Left hindlimb (tissue), 1 donor: ENCODE results near the gene CCDC85B.
"Not testable (repeated sequence)": the region's sequence is repeated elsewhere in the genome, so short reads cannot be mapped to it uniquely, and the experiment has no call there.

Experiments
- DNase-seq: peaks from one replicate; pipeline ENCODE4 v3.0.0-alpha.2; 2018

CCDC85B gene

DNA sequence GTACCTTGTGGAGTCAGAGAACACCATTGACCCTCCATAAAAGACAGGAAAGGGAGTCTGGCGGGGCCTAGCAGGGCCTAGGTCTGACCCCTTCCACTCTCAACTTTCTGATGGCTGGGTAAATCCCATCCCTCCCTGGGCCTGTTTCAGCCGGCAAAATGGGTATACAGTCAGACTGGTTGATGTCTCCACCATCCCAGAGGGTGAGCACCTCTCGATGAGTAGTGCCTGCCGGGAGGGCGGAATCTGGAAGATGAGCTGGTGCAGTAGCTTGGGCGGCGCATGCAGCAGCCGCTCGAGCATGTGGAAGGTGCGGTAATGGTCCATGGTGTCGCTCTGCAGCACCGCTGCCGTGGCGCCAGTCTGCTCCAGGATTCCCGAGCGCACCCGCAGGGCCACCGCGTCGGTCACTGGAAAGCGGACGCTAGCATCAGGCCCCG lies 2.7 kb upstream of the CCDC85B start:
- DNase-seq, result no peak

DNA sequence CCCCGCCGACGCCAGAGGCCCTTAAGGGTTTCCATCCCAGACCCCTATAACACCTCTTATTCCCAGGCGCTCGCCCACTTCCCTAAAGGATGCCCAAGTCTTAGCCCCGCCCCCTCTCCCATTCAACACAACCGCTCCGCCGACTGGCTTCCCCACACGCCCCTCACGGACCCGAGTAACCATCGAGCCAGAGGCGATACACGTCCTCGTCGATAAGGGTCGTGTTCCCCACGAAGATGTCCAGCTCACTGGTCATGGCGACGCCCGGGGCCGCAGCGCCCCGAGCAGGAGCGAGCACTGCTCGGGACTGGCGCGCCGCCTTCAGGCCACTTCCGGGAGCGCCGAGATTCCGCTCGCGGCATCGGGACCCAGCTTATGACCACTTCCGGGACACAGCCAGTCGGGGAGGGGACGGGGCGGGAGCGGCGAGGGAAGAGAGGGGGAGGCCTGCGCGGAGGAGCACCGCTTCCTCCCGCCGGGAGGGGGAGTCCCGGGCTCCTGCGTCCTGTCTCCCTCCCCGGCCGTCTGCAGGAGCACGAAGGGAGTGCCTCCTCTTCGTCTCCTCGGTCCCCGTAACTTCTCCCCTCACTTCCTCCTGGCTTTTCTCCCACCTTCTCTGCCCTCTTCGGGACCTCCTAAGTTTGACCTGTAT lies 2.2 kb upstream of the CCDC85B start, which contains the start of gene FIBP:
Gene FIBP, minus strand, starts transcription at position 309 of the 652 bp plus-strand sequence. Its CDS starts 53 bp downstream, at position 256.
- peak; percentile 99 for DNase-seq

DNA sequence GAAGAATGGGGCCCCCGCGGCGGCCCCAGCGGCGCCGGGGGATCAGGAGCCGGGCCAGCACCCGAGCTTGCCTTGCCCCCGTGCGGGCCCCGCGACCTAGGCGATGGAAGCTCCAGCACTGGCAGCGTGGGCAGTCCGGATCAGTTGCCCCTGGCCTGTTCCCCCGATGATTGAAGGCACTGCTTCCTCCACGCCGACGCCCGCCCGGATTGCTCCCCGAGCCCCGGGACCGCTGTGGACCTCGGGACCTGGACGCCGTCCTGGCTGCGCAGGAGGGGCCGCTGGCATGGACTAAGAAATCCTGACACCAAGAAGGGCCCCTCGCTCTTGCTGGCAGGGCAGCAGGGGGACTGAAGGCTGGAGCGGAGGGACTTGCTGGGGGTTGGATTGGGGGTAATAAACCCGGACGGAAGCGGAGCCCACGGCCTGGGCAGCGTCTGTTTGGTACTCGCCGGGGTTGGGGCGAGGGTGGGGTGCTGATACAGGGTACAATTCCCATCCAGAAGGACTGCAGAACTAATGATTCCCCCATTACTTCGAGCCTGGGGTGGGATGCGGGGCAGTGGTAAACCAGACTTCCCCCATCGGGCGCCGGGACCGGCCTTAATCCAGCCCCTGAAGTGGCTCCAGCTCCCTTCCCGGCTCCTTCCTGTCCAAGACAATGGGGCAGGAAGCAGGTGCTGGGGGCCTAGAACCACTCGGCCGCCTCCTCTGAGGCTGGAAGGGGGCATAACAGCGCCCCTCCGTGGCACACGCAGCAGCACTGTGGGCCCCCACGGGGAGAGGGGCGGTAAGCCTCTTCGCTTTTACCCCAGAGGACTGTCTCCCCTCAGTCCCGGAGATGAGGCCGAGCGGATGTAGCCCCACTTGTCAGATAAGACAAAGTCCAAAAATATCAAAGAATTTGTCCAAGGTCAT lies 1.0 kb downstream of the CCDC85B start:
- peak; percentile 54 for DNase-seq

DNA sequence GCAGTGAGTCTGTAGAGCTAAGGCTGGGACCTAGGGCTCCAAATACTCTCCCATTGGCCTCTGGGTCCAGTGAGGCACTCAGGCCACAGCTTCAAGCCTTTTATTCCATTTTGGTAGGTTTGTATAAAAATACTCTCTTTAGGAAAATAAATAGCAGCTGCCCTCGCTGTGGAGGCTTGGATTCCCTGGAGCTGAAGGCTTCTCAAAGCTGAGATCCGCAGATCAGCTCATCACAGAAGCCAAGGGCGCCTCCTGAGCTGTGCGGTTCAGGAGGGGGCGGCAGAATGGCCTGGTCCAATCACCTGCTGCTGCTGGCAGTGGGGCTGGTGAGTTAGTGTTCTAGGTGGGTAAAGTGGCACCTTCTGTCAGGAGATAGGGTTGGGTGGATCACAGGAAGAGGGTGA lies 1.7 kb downstream of the CCDC85B start:
- not testable (repeated sequence) for DNase-seq

DNA sequence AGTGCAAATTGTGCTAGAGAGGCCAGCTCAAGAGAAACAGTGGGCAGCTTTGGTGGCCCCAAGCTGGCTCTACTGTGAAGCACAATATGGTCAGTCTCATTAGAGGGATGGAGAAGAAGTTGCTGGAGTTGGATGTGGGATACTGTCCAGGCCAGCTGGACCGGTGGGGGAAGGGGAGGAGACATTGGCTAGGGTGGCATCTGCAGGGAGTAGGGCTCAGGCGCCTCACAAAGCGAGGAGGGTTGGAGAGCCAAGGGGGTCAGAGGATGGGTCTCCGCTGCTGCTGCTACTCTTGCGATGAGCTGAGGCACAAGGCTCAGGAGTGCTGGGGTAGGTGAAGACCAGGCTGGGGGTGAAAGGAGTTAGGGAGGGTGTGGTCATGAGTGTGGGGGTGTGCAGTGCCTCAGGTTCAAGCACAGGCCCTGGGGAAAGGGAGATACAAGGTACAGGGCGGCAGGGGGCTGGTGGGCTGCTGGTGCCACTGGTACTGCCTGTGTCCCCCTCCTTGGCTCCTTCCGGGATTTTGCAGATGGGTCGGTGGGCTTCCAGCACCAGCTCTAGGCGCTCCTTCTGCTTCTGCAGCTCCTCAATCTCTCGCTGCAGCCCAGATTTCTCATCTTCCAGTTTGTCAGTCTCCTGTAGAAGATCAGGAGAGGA lies 2.3 kb downstream of the CCDC85B start:
- peak; percentile 20 for DNase-seq

DNA sequence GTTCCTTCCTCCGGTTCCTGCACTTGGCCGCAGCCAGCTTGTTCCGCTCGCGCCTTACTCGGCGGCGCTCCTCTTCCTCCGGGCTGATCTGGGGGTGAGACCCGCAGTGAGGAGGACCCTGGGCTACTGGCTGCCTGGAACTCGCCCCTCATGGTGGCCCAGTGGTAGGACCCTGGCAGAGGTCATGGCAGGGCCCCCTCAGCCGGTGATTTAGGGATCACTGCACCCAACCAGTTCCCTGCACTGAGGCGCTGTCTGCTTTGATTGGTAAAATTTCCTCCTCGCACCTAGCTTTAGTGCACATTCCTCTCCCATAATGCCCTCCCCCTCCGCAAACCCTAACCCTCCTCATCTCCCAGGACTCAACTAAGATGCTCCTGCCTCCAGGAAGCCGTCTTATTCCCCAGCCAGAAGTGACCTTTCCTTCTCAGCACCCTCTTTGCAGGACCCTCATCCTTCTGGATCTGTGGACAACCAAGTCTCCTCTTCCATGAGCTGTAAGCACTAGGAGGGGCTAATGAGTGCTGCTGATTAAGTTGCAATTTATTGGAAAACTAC lies 3.6 kb downstream of the CCDC85B start:
- DNase-seq, result peak; percentile 34

DNA sequence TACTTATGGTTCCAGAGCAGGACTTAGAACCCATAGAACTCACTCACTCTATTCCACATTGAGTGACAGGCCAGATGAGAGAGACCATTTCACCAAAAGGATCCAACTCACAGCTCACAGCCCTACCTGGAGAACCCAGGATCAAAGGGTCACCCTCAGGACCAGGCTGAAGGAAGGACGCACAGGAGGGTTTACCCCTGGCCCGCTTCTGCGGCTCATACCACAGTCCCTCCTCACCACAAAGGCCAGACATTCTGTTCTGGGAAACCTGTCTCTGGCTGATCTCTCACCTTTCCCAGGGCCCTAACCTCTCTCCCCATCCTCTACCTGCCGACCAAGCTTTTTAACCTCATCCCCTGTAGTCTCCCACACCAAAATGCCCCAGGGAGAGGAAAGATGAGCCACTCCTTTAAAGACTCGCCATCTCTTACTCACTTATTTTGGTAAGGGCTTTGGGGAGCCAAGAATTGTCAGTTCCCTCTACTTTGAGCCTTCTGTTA lies 5.1 kb downstream of the CCDC85B start:
- no peak for DNase-seq

DNA sequence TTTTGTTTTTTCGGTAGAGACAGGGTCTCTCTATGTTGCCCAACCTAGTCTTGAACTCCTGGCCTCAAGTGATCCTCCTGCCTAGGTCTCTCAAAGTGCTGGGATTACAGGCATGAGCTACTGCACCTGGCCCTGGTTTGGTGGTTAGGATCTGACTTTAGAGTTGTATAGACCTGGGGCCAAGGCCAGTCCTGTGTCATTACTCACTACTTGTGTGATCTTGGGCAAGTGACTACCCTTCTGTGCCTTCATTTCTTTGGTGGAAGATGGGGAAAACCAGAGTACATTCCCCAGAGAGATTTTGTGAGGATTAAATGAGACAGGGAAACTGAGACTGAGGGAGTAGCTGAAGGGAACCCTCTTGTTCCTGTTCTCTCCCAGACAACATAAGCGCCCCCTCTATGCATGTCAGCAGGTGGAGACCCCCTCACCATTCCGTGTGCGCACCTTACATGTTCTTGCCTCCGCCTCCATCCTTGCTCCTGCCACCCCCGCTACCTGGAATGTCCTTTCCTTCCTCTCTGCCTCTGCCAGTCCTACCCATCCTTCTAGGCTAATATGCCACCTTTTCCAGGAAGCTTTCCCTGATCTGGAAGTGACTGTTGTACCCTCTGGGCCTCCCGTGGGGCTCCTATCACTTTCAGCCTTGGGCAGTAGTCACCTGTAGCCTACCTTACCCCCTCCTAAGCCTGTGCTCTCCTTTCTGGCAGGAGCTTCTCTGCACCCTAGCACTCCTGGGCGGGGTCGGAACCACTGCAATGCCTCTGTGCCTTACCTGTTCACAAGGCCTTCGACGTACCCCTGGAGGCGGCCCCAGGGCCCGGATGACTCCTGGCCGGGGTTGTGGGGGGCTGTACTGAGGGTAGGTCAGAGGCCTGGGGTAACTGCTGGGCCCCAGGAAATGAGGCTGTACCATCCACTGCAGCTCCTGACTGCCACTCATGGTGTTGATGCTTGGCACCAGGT lies 5.8 kb downstream of the CCDC85B start:
- DNase-seq, result no peak

DNA sequence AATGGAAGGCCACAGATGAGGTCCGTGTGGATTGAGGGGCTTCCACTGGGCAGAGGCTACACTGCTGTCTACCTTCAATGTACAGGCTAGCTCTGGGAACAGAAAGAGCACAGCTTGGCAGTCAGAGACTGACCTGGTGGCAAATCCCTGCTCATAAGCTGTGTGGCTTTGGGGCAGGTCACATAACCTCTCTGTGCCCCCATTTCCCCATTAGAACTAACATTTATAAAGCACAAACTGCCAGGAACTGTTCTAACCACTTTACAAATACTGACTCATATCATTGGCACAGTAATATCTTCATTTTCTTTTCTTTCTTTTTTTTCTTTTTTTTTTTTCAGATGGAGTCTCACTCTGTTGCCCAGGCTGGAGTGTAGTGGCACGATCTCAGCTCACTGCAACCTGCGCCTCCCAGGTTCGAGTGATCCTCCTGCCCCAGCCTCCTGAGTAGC lies 6.6 kb downstream of the CCDC85B start:
- no peak for DNase-seq

DNA sequence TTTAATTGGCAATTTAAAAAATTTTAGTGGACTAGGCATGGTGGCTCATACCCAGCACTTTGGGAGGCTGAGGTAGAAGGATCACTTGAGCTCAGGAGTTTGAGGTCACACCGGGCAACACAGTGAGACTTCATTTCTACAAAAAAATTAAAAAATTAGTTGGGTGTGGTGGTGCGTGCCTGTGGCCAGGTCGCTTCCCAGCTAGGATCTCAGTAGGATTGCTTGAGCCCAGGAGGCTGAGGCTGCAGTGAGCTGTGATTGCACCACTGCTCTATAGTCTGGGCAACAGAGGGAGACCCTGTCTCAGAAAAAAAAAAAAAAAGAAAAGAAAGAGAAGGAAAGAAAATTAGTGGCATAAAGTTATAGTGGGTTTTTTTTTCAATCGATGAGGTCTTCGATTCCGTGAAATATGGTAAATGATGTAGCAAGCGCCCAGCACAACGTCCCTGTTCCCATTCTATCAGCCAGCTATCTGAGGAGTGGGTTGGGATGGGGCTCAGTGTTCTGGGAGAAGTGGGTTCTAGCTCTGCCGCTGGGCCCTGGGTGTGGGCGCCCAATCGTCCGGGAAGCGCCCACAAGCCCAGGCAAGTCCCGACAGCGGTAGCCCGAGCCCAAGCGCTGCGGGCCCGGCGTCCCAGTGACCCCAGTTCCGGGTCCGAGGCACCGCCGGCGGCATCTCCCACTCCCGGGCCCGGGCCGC lies 8.3 kb downstream of the CCDC85B start:
- no peak for DNase-seq

DNA sequence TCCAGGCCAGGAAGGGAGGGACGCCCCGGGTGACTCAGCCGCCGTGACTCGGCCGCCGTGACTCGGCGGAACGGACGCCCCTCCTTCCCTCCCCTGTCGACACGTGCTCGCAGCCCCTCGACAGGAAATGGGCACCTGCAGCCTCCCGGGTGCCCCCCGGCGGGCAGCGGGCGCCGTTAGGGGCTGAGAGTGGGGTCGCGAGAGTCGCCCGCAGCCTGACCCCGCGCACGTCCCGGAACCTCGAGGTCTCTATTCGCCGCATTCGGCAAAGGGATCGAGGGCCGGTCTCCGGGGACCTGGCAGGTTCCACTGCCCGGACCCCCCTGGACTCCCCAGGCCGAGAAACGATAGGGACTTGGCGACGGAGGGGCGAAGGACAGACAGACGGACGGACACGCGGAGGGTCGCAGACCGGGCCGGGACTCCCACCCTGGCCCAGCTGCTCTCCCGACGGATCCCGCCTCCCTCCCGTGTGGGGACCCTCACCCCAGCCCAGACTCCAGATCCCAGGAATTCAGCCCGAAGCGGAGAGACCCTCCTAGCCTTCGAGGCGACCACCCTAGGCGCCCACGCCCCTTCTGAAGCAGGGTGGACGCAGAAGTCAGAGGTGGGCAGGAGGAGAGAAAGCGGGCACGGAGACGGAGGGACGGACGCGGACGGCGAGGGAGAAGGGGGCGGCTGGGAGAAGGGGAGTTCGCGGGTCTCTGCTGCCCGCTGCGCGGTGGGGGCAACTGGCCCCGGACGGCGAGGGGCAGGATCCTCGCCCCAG lies 9.1 kb downstream of the CCDC85B start:
- DNase-seq, result peak; percentile 41

DNA sequence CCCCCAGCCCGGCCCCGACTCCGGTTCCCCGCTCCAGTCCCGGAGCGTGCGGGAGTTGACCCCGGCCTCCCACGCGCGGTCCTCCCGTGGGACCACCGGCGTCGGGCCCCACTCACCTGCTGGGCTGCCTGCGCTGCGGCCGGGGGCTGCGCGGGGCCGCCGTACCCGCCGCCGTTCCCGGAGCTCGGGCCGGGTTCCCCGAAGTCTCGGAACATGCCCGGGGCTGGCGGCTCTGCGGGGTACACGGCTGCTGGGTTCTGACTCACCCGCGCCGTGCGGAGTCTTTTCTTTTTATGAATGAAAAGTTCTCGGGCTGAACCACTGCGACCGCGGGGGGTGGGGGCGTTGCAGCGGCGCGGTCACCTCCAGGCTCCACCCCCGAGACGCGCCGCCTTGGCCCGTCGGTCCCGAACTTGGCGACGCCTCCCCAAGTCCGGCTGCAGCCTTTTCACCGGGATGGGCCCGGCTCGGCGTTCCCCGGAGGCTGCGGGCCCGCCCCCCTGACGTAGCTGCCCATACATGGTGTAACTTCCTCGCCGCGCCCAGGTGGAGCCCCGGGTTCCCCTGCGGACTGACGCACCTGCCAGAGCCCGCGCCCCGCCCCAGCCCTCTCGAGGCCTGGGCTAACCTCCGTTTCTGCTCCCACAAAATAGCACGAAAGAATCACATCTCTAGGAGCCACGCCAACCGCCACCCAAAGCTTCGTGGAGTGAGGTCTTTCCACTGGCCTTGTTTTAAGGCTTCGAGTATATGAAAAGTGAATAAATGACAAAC lies 9.8 kb downstream of the CCDC85B start, which contains the start of gene FOSL1:
Gene FOSL1, minus strand, starts transcription at position 264 of the 774 bp plus-strand sequence. Its CDS starts 49 bp downstream, at position 215.
- peak; percentile 65 for DNase-seq

DNA sequence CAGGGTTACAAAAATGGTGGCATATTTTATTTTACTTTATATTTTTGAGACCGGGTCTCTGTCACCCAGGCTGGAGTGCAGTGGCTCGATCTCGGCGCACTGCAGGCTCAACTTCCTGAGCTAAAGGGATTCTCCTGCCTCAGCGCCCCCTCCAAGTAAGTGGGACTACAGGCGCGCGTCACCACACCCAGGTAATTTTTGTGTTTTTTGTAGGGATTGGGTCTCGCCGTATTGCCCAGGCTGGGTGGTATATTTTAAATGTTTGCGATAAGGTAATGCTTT lies 10.4 kb downstream of the CCDC85B start:
- DNase-seq, result no peak

DNA sequence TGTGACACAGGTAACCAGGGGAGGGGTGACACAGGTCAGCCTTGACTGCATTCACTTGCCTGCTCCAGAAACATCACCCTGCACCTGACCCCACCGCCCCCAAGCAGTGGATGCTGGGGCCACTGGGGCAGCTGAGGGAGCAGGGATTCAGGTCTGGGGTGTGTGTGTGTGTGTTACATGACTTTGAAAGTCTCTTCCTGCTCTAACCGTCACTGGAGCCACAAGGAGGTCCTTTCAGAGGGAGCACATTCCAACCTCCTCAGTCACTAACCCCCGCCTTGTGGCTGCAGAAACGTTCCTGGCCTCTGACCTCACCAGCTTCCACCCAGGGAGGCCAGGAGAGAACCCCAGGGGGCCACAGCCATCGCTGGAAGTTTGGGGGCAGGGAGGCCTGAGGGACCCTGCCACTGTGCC lies 12.6 kb downstream of the CCDC85B start:
- no peak for DNase-seq

DNA sequence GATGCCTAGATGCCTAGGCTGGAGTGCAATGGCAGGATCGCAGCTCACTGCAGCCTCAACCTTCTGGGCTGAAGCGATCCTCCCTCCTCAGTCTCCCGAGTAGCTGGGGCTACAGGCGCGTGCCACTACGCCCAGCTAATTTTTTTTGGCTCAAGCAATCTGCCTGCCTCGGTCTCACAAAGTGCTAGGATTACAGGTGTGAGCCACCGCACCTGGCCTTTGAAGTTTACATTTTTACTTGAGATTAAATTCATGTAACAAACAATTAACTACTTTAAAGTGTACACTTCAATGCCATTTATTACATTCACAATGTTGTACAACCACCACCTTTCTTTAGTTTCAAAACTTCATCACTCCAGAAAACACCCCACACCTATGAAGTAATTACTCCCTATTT lies 13.2 kb downstream of the CCDC85B start:
- no peak for DNase-seq

DNA sequence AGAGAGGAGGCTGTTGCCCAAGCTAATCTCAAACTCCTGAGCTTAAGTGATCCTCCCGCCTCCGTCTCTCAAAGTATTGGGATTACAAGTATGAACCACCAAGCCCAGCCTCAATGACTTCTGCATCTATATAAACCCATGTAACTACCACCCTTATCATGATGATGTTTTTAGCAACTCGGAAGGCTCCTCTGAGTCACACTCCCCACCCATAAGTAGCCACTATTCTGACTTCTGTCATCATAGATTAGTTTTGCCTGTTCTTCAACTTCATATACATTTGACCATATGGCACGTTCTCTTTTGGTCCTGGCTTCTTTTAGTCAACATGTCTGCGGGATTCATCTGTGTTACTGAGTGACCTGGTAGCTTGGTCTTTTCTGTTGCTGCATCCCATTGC lies 16.1 kb downstream of the CCDC85B start:
- DNase-seq, result no peak

DNA sequence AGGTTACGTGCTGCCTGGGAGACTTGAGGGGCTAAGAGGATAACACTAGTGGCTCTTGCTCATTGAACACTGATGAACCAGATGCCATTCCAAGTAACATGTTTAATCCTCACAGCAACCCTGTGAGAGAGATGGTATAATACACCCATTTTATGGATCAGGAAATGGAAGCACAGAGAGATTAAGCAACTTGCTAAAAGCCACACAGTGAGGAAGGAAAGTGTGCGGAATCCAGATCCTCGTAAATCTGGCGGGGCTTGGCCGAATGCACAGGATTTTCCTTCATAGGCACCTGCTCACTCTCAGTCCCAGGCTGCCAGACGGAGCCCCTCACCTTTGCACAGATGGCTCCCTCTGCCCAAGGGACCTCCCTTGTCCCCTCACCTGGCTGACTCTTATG lies 17.4 kb downstream of the CCDC85B start:
- DNase-seq, result no peak

DNA sequence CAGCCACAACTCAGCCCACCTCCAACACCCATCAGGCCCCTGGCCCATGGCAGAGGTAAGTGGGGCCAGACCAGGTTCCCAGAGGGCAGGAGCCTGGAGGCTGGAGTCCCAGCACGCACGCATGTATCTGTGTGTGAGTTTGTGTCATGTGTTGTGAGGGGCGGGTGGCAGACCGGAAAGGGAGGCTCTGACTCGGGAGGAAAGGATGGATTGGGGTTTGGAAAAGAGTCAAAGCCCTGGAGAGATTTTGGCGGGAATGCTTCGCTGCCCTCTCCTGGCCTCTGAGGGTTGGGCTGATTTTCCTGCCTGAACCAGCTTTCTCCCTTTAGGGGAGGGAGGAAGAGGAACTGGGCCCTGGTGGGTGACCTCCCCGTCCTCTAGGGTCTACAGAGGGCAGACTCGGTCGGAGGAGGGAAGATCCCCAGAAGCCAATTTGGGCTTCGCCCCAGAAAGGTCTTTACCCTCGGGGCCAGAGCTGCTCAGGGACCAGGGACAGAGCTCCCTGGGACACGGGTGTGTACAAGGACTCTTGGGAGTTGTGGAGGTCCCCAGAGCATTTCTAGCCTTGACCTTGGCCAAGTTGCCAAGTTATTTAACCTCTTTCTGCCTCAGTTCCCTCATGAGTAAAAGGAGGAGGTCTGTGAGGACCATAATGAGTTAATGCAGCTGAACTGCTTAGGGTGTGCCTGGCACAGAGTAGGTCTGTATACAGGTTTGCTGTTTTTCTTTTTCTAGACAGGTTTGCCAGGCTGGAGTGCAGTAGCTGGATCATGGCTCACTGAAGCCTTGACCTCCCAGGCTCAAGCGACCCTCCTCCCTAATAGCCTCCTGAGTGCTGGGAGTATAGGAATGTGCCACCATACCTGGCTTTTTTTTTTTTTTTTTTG lies 21.5 kb downstream of the CCDC85B start:
- DNase-seq, result peak; percentile 83
